MM.1S (cell line): ENCODE data around the gene GPC5.
"Not testable (repeated sequence)": the region's sequence is repeated elsewhere in the genome, so short reads cannot be mapped to it uniquely, and the experiment has no call there.

Experiments
- CTCF ChIP-seq: fragments of 300-600 bp; sonication (generic); IDR thresholded peaks from 2 replicates; pipeline ENCODE4 v1.5.1; 2016; ENCODE audit warnings: antibody characterized with exemption, low read length, mixed read lengths
- EZH2phosphoT487 ChIP-seq: fragments of 300-600 bp; sonication (generic); IDR thresholded peaks from 2 replicates; pipeline ENCODE4 v1.6.1; 2018; ENCODE audit warnings: antibody characterized with exemption, low read length

- TF ChIP-seq CTCF, EZH2phosphoT487: not testable (repeated sequence)
Measured at GRCh38 chr13:91352891-91353290, 45.5 kb upstream of the GPC5 start.
